ENCODE data around the gene MYO3B.

DNA sequence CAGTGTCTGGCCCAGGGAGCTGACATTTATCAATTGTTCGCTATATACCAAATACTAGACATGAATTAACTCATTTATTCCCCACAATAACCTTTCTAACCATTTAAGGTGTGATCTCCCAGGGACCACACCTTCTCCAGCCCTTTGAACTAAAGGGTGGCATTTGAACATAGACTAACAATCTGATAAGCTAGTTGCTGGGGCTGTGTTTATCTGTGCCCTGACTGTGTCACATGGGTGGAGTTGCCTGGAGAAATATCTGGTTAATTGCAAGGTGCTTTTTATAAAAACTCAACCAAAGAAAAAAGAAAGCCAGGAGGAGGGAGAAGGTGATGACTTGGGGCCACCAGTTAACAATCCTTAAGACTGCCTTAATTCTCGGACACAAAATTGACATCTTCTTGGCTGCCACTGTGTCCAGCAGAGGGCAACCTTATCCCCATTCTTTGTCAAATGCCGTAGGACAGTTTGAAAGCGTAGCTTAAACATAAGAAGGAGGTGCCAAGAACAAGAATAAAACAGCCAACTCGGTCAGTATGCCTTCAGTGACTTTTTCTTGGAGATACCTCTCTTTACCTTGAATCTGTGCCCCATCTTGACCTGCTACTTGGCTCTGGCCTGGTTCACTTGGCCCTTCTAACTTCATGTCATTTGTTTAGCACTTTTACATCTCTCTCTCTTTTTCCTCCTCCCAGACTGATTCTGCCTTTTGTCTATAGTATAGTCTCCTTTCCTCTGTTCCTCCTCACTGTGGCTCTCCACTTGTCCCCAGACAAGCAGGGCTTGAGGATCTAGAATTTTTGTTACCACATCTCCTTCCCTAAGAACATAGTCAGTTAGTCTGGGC lies 183.4 kb downstream of the MYO3B start:
- TF ChIP-seq SUZ12 (IDR thresholded peaks at IDR 0.05) (no peak), TARDBP (IDR thresholded peaks at IDR 0.05) (no peak), ELF4 (IDR thresholded peaks at IDR 0.05) (no peak), LEF1 (IDR thresholded peaks at IDR 0.05; ENCODE audit: borderline replicate concordance) (no peak), ZNF384 (IDR thresholded peaks at IDR 0.05) (no peak), HDGF (IDR thresholded peaks at IDR 0.05; ENCODE audit: borderline replicate concordance) (no peak), FOXM1 (IDR thresholded peaks at IDR 0.05; ENCODE audit: borderline replicate concordance) (no peak), SP1 (IDR thresholded peaks at IDR 0.05) (no peak), NFRKB (IDR thresholded peaks at IDR 0.05) (no peak), BHLHE40 (IDR thresholded peaks at IDR 0.05; ENCODE audit: borderline replicate concordance) (no peak), FOXA1 (IDR thresholded peaks at IDR 0.05) (no peak)
